ENCODE data around the gene DTYMK.

Gene DTYMK

DNA sequence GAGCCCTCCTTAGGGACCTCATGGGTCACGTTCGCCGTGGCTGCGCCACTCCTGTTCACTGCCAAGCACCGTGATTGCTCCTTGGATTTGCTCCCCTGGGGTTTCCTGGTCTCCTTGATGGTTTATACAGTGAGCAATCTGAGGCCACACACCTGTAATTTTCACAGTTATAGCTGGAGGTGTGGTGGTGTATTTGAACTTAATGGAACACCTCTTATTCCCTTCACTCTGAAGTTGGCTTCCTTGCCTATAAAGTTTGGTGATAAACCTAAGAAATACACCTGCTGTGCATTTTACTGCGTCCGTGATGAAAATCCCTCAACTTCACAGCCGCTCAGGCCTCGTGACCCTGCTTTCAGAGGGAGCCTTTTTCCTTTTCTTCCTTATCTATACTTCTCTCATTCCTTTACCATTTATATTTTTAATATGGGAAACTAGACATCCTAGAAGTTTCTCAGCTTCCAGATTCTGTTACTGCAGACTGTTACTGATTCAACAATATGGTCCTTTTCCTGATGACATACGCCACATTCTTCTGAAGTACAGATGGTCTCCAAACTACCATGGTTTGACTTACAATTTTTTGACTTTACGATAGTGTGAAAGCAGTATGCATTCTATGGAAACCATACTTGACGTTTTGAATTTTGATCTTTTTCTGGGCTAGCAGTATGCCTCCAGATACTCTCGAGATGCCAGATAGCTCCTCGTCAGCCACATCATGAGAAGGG is 40.5 kb downstream of the DTYMK start:
- DNase-seq: no peak

DNA sequence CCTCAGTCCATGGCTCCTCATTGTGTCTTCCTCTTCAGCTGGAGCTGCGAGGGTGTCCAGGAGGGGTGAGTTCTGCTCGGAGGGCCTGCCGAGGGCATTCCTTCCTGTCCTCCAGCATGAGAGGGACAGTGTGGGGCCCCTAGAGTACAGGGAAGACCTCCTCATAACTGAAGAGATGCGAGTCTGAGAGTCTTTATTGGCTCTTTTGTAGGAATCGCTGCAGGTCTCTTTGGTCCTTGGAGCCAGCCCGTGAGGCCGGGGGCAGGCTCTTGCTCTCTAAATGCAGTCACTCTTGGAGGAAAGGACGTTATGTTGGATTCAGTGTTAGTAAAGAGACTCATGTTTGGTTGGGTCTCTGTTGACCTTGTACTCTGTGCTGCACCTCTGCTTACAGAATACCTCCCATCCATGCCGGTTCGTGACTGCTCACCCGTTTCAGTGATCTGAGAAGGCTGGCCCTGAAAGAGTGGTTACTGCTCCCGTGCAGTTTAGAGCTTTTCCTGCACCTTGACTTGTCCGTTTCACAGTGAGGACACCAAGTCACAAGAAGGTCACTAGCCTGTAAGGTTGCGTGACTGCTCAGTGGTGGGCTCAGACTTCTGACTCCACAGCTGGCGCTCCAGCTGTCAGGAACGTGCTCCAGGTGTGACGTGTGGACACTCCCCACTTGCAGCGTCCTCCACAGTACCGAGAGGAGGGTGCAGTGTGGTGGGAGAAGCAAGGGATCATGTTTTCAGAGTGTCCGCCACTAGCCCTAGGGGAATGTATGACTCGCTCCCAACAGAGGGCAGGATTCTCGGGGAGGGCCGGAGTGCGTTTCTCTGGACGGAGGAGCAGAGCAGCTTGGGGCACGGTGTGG is 41.3 kb downstream of the DTYMK start:
- no peak for DNase-seq

DNA sequence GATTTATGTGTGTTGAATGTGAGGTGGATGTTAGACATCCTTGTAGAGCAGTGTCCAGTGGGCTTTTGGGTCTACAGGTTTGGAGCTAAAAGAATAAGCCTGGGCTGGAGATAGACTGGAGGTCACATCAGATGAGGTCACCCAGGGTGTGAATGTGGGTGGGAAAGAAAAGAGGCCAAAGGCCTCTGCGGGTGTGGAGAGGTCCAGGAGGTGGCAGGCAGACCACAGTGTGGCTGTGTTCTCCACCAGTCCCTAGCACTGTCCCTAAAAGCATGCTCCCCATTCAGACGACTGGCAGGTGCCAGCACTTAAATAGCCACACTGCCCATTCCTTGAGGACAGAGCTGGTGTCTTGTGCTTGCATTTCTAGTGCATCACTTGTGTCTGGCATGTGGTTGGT is 45.0 kb downstream of the DTYMK start:
- DNase-seq: no peak

DNA sequence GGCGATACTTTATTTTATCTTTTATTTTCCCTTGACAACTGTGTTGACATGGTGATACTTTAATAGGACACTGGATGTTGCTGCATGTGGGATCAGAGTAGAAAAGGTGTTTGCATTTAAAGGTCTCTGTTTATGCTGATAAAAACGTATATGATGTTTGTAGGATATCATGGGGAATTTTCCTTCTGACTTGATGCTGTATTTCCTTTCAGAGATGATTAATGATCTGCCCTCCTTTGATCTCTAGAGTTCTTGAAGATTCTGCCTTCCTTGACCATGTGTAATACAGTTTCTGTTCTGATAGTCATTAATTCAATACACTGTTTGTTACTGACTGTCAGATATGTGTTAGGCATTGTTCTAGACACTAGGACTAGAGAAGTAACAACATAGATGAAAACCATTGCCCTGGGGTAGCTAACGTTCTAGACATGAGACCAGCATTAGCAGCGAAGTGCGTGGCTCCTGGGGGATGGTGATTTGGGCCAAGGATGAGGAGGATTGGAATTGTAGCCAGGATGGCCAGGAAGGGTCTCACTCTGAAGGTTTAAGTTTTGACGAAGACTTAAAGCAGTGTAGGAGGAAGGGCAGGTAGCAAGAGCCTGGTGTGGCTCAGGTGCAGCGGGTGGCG is 46.3 kb downstream of the DTYMK start:
- DNase-seq: no peak

DNA sequence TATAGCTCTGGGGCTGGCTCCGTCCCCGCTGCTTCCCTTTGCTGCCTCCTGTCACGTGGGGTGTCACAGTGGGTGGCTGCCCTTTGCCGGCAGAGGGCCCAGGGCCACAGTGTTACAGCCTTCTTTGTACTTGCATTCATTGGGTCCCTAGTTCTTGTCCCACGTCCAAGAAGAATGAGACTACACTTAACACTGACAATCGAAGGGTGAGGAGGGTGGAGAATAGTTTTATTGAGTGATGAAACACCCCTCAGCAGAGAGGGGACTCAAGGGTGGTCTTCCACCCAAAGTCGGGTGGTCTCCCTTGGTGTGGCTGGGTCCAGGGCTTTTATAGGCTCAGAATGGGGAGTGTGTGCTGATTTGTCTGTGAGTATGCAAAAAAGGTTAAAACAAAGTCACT is 47.2 kb downstream of the DTYMK start:
- DNase-seq: no peak

DNA sequence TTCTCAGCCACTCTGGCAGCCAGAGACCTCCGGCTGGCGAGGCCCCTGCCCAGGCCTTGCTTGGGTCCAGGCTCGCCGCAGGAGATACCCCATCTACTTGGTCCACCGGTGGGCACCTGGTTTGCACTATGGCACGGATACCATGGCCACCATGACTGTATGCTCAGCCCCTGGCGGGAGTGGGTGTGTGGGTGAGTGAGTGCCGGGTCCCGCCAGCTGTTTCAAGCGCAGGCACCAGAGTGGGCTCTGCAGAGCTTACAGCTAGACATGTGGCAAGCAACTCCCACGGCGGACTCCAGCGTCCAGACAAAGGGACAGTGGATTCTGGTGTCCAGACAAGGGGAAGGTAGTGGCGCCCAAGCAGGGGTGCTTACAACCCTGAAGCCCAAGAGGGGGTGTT is 47.7 kb downstream of the DTYMK start:
- DNase-seq: no peak

DNA sequence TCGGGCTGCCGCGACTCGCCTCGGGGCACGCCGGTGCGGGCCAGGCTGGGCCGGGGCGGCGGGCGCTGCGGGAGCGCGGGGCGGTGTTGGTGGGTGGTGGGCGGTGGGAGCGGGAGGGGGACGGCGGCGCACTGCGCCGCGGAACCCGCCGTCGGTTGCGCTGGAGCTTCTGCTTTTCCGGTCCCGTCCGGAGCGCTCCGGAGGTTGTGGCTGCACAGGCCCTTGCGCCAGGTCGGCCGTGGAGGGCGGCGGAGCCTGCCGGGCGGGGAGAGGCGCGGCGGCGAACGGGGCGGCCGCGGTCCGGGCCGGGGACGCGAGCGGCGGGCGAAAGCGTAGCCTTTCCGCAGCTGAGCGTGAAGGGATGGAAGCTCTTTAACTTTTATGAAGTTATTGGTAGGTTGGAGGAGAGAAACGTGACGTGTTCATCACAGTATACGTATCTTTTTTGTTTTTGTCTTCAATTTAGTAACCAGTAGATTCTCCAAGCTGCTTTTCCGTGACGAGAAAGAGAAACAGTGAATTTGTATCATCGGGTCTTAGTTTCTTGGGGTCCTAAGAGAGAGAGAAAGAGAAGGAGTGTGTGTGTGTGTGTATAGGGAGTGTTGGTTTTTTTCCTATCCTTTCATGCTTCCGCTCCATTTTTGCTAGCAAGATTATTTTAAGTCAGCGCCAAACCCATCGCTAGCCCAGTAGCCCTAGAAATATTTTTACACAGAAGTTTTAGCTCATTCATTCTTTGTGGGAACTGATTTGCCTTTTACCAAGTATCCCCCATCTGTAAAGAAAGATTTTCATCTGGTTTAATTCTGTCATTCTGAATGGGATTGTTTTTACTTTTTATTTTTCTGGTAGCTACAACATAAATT is 48.6 kb downstream of the DTYMK start:
- DNase-seq: no peak

DNA sequence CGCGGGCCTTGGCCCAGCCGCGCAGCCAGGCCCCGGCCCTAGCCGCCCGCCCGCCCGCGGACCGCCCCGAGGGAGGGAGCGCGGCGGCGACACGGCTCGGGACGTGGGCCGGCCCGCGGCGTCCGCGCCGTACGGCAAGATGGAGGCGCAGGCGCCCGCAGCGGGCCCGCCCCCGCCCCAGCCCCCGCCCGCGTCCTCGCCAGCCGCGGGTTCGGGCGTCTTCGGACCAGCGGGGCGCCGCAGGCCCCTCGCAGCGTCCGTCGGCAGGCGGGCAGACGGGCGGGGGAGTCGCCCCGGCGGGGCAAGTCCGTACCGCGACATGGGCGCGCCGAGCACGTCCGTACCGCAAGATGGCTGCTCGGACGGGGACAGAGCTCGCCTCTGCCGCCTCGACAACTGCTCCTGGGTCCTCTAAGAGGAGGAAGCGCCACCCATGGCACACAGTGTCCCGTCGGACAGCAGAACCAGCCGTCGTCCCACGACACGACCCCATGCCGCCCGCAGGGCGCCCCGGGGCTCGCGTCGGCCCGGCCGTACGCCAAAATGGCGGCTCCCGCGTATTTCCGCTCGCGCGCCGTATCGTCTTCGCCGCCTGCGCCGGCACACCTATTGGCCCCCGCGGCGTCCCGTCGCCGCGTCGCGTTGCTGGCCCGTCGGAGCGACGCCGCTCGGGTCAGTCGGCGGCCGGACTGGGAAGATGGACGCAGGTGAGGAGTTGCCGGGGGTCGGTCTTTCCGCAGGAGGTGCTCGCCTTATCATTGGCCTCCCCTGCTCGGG is 49.4 kb downstream of the DTYMK start, which contains the start of the genes ATG4B and THAP4:
Gene ATG4B (plus strand): TSS at position 676 of the 777 bp plus-strand sequence. CDS start 22 bp downstream, at position 698.
Gene THAP4 (minus strand): TSS at position 141 of the 777 bp plus-strand sequence. CDS start 141 bp downstream, outside the sequence.
- DNase-seq: peak; percentile 78

DNA sequence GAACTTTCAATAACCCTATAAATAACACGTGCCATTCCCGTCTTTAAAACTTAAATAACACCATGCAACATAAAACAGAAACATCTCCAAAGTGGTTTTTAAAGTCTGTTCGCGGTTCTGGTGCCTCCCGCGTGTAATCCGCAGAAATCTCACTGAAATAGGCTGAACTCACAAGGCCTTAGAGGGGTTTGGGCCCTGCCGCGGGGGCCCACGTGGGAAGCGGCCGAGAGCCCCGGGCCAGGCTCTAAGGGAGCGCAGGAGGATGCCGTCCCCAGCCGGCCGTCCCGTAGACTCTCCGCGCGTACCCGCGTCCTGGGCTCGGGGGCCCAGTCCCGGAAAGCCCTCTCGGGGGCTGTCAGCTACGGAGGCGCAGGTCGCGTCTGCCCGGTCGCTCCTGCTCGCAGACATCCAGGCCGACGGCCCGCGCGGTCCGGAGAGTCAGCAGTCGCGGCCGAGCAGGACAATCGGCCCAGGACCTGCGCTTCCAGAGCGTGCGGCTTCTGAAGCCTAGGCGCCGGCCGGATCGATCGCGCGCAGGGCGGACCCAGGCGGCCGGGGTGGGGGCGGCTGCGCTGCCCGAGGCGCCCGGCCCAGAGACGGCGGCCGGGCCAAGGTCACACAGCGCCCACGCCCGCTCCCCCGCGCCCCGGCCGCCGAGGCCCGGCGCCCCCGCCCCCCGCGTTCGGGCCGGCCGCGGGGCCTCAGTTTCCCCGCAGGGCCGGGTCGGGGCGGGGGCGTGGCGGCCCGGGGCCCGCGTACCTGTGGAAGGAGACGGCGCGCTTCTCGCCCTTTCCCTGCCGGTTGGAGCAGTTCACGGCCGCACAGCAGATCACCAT is 50.2 kb downstream of the DTYMK start:
- peak; percentile 56 for DNase-seq

DNA sequence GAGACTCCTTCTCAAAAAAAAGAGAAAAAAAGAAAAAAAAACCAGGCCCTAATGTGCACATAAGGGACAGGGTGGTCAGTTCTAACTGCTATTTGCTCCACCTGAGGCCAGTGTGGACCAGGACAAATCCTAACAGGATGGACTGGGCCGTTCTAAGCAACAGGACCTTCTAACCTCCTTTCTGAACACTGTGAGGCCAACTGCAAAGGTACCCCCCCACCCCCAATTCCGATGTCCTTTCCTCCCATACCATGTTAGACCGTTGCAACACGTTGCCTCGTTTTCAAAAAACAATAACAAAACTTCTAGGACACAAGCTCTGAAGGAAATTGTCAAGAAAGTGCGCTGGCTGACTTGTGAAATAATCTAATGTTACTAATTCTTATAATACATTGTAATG is 50.9 kb downstream of the DTYMK start:
- no peak for DNase-seq

DNA sequence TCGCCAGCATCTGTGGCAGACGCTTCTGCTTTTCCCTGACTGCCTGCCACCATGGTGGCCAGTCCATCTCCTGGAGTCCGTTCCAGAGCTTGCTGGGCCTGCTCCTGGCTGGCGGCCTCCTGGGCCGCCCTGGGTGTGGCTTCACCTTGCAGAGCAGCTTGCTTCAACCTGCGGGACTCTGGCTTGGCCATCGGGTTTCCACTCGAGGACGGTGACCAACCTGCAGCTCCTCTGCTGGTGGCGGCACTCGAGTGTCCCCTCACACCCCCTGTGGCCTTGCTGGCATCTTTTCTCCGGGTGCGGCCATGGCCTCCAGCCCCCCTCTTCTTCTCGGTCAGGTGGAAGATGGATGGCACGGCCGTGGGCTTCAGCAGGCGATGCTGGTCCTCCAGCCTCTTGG is 53.1 kb downstream of the DTYMK start:
- DNase-seq: no peak

DNA sequence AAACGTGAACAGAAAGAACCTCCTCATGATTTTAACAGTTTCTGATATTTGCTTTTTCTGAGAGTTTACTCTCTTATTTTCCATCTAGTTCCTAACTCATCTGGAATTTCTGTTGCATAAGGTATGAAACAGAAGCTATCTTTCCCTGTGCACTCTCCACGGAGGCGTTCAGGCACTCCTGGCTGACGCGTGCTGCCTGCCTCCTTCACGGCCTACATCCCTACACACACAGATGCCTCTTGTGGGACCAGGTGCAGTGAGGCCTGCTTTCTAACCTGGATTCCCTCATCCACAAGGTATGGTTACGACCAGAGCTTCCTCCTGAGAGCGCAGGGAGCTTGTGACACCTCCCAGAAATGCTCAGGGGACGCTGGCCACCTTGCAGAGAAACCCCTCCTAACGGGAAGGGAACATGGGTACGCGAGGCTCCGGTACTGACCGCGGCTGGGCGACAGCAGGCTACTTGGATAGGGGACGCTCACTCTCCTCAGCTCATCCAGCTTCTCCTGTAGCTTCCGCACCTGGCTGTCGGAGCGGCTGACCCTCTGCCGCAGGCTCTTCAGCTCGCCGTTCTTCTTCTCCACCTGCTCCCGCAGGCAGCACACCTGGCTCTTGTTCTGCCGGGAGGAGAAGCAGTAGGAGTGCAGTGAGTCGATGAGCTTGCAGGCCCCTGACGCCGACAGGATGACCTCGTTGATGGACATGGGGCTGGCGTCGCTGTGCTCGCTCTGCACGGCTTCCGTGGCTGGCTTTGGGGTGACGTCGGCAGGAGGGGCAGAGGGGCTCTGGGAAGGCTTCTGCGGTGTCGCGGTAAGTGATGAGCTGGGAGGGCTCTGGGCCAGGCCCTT is 53.9 kb downstream of the DTYMK start:
- no peak for DNase-seq

DNA sequence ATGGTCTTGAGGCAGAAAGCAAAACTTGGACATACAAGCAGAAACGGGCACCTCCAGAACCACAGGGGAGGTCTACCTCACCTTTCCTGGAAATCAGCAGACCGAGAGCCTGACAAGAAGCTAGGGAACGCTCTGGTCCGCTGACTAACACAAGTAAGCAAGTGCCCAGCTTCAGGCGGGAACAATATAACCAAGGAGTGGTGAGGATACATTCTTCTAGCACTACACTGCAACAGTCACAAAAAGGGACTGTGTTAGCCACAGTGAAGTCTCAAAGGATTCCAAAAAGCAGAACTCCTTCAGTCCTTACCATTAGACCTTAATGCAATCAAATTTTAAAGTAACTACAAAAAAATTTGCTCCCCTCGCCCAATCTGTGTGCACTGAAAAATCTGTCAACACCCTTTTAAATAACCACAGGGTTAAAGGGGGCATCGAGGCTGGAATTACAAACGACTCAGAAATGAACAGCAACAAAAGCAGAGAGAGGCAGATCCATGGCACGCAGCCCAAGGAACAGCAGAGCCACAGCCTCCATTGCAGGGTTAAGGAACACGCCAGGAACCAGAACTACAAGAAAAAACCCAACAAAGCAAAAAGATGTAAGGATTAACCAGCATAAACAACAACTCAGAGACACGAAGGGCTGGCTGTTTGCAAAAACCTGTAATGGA is 56.7 kb downstream of the DTYMK start:
- no peak for DNase-seq

DNA sequence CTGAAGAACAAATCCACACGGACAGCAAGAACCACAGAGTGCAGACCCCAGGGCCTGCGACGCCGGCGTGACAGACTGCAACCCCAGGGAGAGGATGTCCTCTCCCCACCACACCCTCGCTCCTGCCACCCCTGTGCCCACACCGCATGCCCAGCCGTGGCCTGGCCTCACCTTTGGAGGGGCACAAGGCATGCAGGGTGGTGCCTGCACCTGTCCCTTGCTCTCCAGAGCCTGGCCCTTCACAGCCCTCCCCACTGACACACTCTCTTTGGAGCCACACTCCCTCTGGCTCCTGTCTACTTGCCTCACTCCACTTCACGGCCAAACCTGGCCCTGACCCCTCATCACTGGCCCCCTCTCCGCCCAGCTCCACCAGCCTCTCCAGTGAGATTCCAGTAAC is 58.9 kb downstream of the DTYMK start:
- no peak for DNase-seq
